HUDEP-2 (cell line): ENCODE results near the gene LMNA.

ENCODE experiments used
- DNase-seq, 76 experiments: peaks; one replicate each; lab custom pipeline; 2025; ENCODE audit not compliant: unreplicated experiment in 76 of 76; lab: John Stamatoyannopoulos, UW

Gene LMNA

DNA sequence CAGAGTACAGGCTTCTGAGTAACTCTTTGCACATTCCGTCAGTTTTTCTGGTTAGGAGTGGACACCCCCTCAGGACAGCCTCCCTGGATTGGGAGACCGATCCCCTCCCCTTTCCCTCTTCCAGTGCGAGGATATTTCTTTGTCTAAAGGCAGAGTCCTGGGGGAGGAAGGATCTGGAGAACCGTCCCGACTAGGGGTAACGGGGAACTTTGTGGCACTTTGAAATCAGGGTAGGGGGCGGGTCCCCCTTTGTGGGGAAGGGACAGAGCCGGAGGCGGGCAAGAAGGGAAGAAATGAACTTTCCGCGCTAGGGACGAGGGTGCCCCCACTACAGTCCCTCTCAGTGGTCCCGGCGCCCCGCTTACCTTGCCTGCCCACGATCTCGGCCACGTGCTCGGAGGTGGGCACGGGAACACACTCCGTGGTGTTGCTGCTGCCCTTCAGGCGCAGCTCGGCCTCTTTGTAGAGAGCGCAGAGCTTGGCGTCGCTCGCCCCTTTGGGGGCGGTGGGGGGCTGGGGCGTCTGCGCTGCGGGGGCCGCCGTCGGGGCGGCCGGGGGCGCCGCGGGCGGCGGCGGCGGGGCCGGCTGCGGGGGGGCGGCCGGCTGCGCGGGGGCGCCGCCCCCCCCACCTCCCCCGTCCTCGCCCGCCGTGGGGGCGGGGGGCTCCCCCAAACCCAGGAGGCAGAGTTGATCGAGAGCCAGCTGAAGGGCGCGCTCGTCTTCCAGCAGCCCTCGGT lies 33.2 kb upstream of the LMNA start:
- DNase-seq = no peak

DNA sequence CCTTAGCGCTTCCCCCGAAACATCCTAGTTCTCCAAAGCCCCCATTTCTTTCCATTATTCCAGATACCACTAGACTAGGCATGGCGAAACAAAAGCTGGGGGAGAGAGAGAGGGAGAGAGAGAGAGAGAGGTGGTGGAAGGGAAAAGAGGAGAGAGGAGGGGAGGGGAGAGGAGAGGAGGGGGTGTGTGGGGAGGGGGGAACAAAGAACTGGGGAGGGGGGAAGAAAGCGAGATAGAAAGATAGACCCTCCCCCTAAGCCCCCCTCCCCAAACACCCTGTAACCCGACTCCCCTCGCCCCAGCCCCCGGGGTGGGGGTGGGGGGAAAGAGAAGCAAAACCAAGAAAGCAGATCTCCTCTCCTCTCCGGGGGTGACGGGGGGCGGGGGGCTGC lies 32.6 kb upstream of the LMNA start:
- DNase-seq = no peak

DNA sequence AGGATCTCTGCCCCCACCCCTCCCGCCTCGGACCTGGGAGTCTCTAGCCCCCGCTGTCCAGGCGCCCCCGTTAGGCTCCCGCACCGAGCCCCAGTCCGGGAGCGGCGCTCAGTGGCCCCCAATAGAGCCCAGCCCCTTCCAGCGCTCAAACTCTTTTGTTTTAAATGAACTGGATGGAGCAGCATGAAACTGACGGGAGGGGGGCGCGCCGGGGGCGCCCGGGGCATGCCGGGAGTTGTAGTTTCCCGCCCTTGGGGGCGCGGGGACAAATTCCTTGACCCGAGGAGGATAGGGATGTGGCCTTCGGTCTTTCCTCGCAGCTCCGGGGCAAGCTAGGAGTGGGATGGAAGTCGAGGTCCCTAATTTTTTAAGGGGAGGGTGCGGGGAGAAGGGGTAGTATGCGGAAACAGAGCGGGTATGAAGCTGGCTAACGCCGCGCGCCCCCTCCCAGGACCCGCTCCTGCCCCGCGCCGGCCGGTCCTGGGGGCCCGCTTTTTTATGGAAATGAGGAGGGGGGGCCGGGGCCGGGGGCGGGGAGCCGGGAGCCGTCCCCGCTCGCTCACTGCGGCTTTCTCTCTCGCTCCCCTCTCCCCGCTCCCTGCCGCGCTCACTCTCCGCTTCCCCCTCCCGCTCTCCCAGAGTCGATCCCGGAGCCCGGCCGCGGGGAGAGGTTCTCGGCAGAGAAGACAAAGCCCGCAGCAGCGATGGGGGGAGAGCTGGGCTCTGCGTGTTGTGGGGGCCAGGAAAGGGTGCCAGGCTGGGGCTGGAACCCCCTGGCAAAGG lies 32.0 kb upstream of the LMNA start, which contains the start of gene MEX3A:
MEX3A (minus strand) TSS at position 157 of the 783 bp plus-strand sequence. CDS start 467 bp downstream, outside the sequence.
- peak in 46 of 76 experiments; percentile 3 to 65 (median 35) for DNase-seq

DNA sequence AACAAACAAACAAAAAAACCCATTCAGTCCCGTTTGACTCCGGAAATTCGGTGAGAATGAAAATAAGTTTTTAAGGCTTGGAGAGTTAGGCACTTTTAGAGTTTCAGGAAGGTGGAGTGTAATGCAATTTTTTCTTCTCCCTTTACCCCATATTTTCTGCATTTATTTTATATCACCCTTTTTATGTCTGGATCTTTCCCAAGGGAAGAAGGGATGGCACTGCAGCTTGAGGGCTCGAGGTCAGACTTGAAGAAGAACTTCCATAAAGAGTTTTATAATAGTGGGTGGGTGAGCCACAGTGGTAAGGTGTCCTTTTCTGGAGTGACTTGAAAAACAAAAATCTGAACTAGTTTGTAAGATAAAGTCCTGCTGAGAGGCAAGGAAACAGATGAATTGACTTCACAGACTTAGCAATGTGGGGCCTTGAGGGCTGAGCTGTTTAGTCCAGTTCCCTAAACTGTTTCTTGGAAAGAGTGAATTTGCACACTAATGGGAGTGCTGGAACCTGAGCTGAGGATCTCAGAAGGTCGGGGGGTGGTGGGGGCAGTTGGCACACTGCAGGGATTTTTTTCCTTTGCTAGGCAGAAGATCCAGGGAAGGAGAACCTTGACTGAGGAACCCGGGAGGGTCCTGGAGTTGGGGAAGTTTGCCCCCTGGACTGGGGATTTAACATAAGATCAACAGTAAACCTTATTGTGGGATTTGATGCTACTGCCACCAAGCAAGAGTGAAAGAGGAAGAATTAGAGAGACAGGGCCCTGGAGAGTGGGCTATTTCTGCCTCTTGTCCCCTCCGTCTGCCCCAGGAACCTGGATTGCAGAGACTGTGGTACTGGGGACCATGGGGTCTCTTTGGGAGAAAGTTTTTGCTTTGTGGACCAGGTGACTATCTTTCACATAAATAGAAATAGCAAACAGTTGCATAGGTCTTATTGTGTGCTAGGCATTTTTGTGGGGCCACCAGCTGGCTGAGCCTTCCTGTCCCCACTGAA lies 30.4 kb upstream of the LMNA start:
- DNase-seq = no peak

DNA sequence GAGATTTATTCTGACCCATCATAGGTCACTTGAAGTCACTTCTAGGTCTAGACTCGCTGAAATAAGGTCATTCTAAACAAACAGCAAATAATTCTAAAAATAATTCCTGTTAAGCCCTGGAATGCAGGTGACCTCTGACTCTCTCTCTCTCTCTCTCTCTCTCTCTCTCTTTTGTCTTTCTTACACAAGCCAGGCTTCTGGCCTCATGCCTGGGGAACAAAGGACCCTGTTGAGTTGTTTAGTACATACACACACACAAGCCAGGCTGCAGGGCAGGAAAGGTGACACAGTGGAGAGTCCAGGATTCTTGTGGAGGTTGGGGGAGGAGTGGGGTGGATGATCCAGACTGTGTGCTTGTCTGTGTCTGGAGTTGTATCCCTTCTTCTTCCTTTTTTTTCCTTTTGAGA lies 28.3 kb upstream of the LMNA start:
- DNase-seq = no peak

DNA sequence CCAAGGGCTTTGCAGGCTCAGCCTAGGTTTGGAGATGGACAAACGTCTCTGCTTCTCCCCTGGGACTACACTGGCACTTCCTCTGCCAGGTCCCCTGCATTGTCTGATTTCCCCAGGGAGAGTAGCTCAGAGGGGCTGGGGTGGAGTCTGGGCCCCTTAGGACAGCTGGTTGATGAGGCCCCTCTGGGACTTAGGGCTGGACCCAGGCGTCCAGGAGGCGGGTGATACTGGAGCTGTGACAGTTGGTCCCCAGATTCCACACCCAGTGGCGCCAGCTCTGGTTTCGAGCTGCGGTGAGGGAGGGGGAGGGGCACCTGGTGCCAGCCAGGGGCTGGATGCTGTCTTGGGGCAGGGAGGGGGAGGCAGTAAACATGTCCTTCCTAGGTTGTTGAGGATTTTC lies 24.8 kb upstream of the LMNA start:
- peak in 2 of 76 experiments; percentile 9 to 19 for DNase-seq

DNA sequence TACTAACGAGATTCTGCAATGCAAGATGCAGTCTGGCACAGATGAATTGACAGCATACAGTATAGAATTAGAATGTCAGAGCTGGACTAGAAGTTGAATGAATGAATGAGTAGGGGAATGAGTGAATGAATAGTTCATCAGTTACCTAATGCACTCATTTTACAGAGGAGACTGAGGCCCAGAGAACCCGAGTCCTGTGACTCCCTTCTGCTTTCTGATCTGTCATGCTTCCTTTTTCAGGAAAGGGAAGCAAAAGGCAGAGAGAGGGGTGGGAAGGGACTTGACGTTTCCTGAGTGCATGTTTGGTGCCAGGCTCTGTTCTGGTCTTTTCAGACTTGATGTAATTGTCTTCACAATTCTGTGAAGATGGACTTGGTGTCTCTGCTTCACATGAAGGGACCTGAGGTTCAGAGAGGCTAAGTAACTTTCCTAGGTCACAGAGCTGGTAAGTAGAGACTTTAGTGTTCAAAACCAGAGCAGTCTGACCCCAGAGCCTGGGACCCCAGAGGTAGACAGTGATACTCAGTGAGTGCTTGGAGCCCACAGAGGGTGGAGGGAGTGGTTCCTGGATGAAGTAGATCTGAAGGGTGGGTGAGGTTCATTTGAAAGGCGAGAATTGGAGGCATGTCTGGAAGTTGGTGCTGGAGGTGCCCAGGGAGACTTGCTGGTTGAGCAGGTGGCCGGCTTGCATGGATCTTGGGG lies 24.2 kb upstream of the LMNA start:
- DNase-seq = peak in 1 of 76 experiments; percentile 57

DNA sequence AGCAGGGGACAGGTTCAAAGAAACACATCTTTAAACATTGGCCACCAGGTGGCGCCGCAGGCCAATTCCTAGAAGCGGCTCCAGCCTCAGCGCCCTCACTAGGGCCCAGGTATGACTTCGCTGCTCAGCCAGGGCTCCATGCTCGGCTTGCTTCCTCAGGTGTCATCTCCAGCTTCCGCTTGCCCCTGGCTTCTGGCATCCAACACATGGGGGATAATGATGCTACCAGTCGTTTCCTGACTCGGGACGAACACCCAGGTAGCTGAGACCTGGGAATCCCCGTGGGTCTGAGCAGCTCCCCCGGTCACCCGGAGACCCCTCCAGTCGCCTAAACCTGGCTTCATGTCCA lies 23.7 kb upstream of the LMNA start:
- peak in 68 of 76 experiments; percentile 18 to 80 (median 64) for DNase-seq

DNA sequence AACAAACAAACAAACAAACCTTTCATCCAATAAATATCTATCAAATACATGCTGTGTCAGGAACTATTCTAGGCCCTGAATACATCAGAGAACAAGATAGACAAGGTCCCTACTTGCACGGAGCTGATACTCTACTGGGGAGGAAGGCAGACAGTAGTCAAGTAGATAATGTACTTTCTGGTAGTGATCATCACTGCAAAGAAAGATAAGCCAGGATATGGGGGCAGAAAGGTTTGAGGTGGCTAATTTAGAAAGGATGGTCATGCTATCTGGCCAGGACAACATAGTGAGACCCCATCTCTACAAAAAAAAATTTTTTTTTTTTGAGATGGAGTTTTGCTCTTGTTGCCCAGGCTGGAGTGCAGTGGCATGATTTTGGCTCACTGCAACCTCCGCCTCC lies 22.9 kb upstream of the LMNA start:
- DNase-seq = peak in 4 of 76 experiments; percentile 8 to 15 (median 9)

DNA sequence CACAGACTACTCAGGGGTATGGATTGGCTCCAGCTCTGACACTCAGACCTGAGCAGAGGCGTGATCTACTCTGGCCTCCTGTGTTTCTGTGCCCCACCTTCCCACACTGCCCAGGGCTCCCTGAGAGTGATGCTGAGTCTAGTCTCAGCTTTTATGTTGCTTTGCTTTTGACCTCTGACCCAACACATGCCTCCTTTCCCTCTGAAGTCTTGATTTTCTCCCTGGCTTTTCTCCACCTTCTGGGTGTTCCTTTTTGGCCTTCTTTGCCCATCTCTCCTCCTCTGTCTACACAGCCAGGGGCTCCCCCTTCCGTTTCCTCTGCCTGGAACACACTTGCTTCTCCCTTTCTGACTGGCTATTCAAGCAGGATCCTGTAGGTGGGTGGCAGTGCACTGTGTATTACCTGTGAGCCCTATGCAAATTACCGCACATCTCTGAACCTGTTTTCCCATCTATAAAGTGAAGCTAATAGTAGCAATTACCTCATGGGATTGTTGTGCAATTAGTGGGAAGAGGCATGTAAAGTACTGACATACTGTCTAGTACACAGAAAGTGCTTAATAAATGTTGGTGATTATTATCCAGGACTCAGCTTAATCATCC lies 18.5 kb upstream of the LMNA start:
- no peak for DNase-seq

DNA sequence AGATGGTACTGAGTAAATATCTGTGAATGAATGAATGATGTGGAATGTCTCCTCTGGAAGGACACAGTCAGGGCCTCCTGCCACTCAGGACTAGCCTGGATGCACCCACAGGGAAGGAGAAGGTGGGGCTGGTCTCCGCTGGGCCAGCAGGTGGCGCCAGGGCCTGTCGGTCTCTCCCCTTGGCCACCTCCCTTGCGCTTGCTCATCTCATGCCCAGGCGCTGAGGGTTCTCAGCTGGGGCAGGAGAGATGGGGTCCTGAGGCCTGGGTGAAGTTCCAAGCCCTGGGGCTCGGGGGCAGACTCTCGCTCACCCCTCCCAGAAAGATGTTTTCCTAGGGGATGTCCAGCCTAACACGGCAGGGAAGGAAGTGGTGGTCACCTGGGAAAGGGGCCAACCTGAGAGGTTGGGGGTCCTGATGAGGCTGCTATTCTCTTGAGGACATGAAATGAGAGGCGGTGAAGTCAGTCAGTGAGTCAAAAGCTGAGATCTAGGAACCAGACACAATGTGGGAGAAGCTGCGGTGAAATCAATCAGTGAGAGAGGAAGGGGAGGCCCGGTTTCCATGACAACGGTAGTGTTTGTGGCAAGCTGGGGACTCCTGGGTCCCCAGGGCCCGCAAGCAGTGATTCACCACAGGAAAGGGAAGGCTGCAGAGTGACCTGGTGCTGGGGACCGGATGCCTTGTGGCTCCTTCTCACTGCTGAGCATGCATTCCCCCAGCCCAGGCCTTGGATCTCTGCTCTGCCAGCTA lies 17.7 kb upstream of the LMNA start:
- peak in 71 of 76 experiments; percentile 15 to 88 (median 72) for DNase-seq

DNA sequence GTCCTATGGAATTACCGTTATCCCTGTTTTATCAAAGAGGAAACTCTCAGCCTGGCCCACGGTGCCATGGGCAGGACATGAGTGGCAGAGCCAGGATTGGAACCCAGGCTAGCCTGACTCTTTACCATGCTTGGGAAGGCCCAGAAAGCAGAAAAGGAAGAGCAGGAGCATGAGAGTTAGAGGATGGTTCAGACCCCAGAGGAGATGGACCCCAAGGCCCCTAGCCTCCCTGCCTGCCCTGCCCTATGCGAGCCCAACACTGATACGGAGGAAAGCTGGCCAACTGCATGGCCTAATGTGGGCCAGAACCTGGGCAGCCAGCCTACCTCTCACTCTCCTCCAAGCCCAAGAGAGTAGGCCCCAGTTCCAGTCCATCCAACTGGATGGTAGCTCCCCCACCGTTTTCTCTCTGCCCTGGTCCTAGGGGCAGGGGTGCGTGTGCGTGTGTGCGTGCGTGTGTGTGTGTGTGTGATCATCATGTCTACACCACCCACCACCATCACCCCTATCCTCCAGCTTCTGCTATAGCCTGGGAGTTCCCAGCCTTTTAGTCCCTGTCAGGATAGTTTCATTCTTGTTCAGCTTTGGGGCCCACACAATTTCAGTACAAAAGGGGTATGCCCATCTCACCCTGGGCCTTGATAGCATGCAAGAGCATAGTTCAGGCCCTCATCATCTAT lies 16.9 kb upstream of the LMNA start:
- DNase-seq = no peak

DNA sequence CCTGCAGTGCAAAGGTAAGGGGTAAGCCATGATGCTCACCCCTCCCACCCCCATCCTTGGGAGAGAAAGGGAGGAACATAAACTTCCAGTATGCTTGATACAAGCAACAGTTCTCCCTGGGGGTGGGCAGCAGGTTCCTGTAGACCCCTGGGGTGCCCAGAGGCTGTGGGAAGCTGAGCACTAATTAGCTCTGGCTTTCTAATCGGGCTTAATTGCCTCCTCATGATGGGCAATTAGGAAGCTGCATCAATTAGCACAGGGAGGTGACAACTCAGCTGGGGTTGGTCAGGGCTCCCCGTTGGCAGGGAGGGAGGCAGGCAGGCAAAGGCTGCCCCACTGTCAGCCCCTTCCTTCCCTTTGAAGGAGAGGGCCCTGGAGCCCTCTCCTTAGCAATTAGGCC lies 15.7 kb upstream of the LMNA start:
- DNase-seq = no peak

DNA sequence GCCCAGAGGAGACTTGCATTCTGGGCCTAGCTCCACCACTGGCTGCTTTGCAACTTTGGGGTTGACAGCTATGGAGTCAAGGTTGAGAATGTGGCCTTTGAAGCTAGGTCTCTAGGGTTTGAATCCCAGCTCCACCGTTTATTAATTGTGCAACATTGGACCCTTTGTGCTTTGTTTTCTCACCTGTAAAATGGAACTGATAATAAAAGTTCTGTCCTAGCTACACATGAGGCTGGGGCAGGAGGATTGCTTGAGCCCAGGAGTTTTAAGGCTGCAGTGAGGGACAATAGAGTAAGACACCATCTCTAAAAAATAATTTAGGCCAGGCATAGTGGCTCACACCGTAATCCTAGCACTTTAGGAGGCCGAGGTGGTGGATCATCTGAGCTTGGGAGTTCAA lies 15.2 kb upstream of the LMNA start:
- DNase-seq = no peak

DNA sequence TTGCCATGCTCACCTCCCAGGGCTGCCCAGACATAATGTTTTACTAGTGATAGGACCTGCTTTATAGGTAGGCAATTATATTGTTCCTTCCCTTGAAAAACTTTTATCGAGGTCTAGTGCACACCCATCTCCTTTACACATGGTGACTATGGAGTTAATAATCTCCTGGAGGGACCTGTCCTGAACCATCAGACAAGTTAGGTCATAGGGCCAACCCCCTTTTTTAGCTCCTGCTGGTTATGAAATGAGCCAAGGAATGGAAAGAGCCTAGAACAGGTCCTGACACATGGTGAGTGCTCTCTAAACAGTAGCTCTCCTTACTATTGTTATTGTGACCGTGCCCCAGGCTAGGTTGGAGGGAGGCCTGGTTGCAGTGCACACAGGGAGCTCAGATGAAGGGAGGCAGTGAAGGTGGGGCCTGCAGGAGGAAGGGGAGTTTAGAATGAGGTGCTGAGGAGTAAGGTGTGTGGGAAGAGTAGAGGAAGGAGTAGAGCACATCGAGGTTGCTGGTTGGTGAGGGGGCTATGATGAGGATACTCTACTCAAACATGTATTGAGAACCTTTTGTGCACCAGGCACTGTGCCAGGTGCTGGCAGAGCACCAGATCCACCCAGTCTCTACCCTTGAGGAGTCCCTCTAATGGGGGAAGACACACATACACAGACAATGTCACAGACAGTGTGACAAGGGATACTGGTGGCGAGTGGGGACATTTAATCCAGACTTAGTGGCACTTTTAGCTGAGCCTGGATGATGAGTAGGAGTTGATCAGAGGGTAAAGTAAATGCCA lies 14.1 kb upstream of the LMNA start:
- DNase-seq = peak in 60 of 76 experiments; percentile 3 to 74 (median 52)

DNA sequence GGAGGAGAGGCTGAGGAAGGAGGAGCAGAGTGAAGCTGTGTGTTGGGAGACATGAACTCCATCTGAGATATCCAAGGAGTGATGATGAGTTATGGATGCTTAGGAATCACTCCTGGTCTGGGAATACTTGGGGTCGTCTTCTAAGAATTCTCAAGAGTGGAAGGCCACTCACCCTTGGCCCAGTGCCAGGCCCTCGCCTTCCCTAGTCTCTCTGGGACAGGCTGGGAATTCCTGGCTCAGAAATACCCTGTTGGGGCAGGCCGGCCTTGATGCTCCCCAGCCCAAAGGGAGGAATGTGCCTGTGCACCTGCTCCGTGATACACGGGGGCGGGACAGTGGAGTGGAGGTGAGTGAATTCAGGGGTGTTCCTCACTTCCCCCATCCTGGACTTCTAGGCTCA lies 12.6 kb upstream of the LMNA start:
- DNase-seq = no peak

DNA sequence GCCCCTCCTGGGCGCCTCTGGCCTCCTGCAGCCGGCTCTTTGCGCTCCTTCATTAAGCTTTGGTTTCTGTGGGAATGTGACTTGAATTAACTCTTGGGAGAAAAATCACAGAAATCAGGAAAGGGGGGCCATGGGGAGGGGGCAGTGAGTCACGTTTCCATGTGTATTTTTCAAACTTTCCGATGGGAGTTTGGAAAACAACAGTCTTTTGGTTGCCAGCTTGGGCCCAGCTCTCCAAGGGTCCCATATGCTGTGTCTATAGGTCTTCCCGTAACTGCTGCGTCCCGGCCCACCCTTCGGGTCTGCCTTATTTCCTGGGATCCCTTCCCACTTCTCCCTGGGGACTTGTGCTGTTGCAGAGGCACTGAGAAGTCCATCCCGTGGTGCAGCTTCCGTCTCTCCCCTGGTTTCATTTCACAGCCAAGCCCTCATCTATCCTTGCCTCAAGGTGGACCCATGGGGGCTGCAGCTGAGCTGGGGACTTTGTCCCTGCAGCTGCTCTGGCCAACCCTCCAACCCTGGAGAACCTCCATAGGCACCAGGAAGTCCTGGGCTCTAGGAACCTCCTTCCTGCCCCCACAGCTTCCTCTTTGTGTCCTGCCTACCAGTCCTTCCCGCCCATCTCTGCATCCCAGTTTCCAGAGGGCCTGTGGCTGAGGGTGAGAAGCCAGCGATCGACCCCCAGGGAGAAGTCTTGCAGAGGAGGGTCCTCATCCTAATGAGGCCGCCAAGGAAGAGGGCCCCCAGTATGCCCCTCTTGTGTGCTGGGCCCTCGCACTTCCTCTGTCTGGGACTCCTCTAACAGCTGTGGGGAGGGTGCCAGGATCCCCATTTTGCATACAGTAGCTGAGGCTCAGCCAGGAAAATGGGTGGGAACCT lies 11.6 kb upstream of the LMNA start:
- peak in 14 of 76 experiments; percentile 32 to 79 (median 56) for DNase-seq
